ENCODE measurements around the gene NKX6-2.
A peak's percentile ranks its signal among the peaks of the same experiment; 100 is the strongest.

Gene NKX6-2

GRCh38 chr10:132810807-132811700 is 25.1 kb upstream of the NKX6-2 start (continued):
- TF ChIP-seq ZNF112 (tag by site-specific recombination; IDR thresholded peaks at IDR 0.05) (no peak), ZNF670 (tag by site-specific recombination; IDR thresholded peaks at IDR 0.05; ENCODE audit: low read depth) (no peak), SP3 (tag by site-specific recombination; IDR thresholded peaks at IDR 0.05) (no peak), GLIS1 (tag by site-specific recombination; IDR thresholded peaks at IDR 0.05) (no peak), ZFHX2 (tag by site-specific recombination; conservative IDR thresholded peaks at IDR 0.05) (peak; percentile 17; the same call in 1 of the 2 replicates), ZNF707 (tag by site-specific recombination; IDR thresholded peaks at IDR 0.05) (no peak), ZNF366 (tag by site-specific recombination; conservative IDR thresholded peaks at IDR 0.05) (no peak), ZNF600 (tag by site-specific recombination; IDR thresholded peaks at IDR 0.05) (no peak), KLF1 (tag by site-specific recombination; IDR thresholded peaks at IDR 0.05) (peak; percentile 61), SALL2 (tag by site-specific recombination; IDR thresholded peaks at IDR 0.05; ENCODE audit: borderline replicate concordance) (no peak), ZNF624 (tag by site-specific recombination; IDR thresholded peaks at IDR 0.05) (no peak), PRDM10 (tag by site-specific recombination; IDR thresholded peaks at IDR 0.05) (no peak), ZNF10 (tag by site-specific recombination; IDR thresholded peaks at IDR 0.05) (no peak), ZNF266 (tag by site-specific recombination; IDR thresholded peaks at IDR 0.05; ENCODE audit: low read depth) (no peak), ZNF26 (tag by site-specific recombination; IDR thresholded peaks at IDR 0.05) (no peak), ZNF394 (tag by site-specific recombination; IDR thresholded peaks at IDR 0.05; ENCODE audit: borderline replicate concordance) (no peak), ZNF350 (tag by site-specific recombination; IDR thresholded peaks at IDR 0.05) (no peak)
- TF ChIP-seq, protein P1, sequence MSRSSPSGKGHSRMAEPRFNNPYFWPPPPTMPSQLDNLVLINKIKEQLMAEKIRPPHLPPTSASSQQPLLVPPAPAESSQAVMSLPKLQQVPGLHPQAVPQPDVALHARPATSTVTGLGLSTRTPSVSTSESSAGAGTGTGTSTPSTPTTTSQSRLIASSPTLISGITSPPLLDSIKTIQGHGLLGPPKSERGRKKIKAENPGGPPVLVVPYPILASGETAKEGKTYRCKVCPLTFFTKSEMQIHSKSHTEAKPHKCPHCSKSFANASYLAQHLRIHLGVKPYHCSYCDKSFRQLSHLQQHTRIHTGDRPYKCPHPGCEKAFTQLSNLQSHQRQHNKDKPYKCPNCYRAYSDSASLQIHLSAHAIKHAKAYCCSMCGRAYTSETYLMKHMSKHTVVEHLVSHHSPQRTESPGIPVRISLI (tag by site-specific recombination; IDR thresholded peaks at IDR 0.05), result no peak
- TF ChIP-seq, protein P2, sequence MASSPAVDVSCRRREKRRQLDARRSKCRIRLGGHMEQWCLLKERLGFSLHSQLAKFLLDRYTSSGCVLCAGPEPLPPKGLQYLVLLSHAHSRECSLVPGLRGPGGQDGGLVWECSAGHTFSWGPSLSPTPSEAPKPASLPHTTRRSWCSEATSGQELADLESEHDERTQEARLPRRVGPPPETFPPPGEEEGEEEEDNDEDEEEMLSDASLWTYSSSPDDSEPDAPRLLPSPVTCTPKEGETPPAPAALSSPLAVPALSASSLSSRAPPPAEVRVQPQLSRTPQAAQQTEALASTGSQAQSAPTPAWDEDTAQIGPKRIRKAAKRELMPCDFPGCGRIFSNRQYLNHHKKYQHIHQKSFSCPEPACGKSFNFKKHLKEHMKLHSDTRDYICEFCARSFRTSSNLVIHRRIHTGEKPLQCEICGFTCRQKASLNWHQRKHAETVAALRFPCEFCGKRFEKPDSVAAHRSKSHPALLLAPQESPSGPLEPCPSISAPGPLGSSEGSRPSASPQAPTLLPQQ (tag by site-specific recombination; IDR thresholded peaks at IDR 0.05), result 0 out of 2 replicates have a peak, but pooled peaks have one; percentile 22
- TF ChIP-seq, protein P3, sequence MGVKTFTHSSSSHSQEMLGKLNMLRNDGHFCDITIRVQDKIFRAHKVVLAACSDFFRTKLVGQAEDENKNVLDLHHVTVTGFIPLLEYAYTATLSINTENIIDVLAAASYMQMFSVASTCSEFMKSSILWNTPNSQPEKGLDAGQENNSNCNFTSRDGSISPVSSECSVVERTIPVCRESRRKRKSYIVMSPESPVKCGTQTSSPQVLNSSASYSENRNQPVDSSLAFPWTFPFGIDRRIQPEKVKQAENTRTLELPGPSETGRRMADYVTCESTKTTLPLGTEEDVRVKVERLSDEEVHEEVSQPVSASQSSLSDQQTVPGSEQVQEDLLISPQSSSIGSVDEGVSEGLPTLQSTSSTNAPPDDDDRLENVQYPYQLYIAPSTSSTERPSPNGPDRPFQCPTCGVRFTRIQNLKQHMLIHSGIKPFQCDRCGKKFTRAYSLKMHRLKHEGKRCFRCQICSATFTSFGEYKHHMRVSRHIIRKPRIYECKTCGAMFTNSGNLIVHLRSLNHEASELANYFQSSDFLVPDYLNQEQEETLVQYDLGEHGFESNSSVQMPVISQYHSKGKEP (tag by site-specific recombination; IDR thresholded peaks at IDR 0.05), result no peak

All from HEK293 (cell line).